Measurements from ENCODE around the gene HIRA. TPM values are rescaled to one million over a fixed set of nuclear protein-coding genes. Genes with fewer than 3 reads are reported as not detected.

The HIRA gene
- total and polyA plus RNA-seq, 2 experiments from 2014 or later, result 2.7 to 18.6 TPM

DNA sequence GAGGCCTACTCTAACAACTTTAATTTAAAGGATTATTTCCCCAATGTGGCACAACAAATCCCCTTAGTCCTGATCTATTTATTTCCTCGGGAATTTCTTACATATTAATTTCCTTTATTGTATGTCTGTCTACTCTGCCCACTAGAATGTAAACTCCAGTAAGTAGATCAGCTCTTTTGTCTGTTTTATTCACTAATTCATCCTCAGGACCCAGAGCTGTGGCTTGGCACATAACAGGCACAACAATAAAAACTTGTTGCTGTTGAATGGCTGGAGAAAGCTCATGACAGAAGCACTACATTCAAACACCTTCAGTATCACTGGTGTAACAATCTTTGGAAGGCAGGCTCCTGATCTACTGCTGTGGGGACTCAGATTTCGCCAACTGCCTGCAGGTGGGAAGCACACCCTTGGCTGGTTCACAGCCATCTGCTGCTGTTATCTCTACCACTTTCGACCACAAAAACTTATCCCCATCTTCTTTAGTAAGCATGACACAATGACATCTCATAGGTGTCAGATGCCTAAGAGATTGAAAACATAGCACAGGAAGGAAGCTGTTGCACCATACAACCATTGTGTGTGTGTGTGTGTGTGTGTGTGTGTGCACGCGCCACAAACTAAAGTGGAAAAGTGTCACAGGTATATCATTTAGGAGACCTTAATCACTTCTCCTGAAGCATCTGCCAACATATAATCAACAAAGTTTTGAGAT lies 11.9 kb downstream of the HIRA start:
- Histone ChIP-seq H3K27ac (no peak overlapping the region), H3K9ac (no peak overlapping the region), H3K4me1 (ENCODE audit: insufficient read depth) (peaks cover 3% of the 10 kb centered on the region; the same call in 1 of the 2 replicates), H3K4me2 (ENCODE audit: unreplicated experiment) (no peak overlapping the region), H3K79me2 (ENCODE audit: insufficient read depth) (peaks cover 100% of the 10 kb centered on the region), H3K27me3 (replicated peaks; ENCODE audit: insufficient read depth) (no peaks in the 10 kb centered on the region), H3K9me3 (ENCODE audit: low read depth) (no peaks in the 10 kb centered on the region), H3K4me3 (no peak overlapping the region), H2AFZ (no peak overlapping the region), H3F3A (ENCODE audit: insufficient read depth) (no peaks in the 10 kb centered on the region), H4K20me1 (ENCODE audit: insufficient read depth) (peaks cover 12% of the 10 kb centered on the region), H3K36me3 (ENCODE audit: low read depth) (0 out of 2 replicates have a peak, but pooled peaks cover 5% of the 10 kb centered on the region), H3K9me2 (ENCODE audit: insufficient read depth) (no peaks in the 10 kb centered on the region)
- in situ Hi-C loops (cut with MboI), result loop anchor here (10.0 kb wide), 1 partner anchor 65 kb away; no protein-coding TSS in a partner anchor
- no peak for DNase-seq
- 95 to 99% methylated on average over 5 of the region's 5 CpGs for WGBS, 2 experiments (ENCODE audit: low coverage in 1 of 2, low lambda C conversion rate in 2 of 2, missing lambda C conversion rate in 2 of 2)
- no peak for TF ChIP-seq EZH2 (IDR thresholded peaks at IDR 0.05; ENCODE audit: insufficient read depth, poor library complexity, severe bottlenecking)
- no peak for TF ChIP-seq EZH2phosphoT487 (IDR thresholded peaks at IDR 0.05; ENCODE audit: insufficient read depth, low read depth)

DNA sequence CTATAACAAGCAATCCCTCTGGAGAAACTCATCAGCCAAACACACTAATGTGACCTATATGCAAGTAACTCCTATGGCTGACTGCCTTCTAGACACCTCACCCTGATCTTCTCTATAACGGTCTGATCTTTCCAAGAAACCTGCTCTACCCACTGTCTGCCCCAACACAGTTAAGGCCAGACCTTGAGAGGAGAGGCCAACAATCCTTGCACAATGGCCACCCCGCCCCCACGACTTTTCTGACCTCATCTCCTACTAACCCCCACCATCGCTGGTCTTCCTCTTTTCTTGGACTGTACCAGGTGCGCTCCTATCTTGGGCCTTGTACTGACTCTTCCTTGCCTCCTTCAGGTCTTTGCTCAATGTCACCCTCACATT lies 12.5 kb downstream of the HIRA start:
- peaks cover 100% of the 10 kb centered on the region for H3K79me2 ChIP-seq (ENCODE audit: insufficient read depth)
- no peaks in the 10 kb centered on the region for H3F3A ChIP-seq (ENCODE audit: insufficient read depth)
- H3K9me2 ChIP-seq (ENCODE audit: insufficient read depth), result no peaks in the 10 kb centered on the region
- TF ChIP-seq EZH2phosphoT487 (IDR thresholded peaks at IDR 0.05; ENCODE audit: insufficient read depth, low read depth), result no peak
- no peak for TF ChIP-seq EZH2 (IDR thresholded peaks at IDR 0.05; ENCODE audit: insufficient read depth, poor library complexity, severe bottlenecking)
- no peaks in the 10 kb centered on the region for H3K27me3 ChIP-seq (replicated peaks; ENCODE audit: insufficient read depth)
- no peaks in the 10 kb centered on the region for H3K9me3 ChIP-seq (ENCODE audit: low read depth)
- no peak for DNase-seq
- in situ Hi-C loops (cut with MboI), result loop anchor here (10.0 kb wide), 1 partner anchor 64 kb away; no protein-coding TSS in a partner anchor
- H3K4me1 ChIP-seq (ENCODE audit: insufficient read depth), result peaks cover 3% of the 10 kb centered on the region; the same call in 1 of the 2 replicates
- 0 out of 2 replicates have a peak, but pooled peaks cover 5% of the 10 kb centered on the region for H3K36me3 ChIP-seq (ENCODE audit: low read depth)
- H4K20me1 ChIP-seq (ENCODE audit: insufficient read depth), result peaks cover 12% of the 10 kb centered on the region
- no peak overlapping the region for H2AFZ ChIP-seq
- no peak overlapping the region for H3K9ac ChIP-seq
- 86 to 87% methylated on average over 5 of the region's 5 CpGs for WGBS, 2 experiments (ENCODE audit: low coverage in 1 of 2, low lambda C conversion rate in 2 of 2, missing lambda C conversion rate in 2 of 2)
- H3K27ac ChIP-seq, result no peak overlapping the region
- no peak overlapping the region for H3K4me3 ChIP-seq
- no peak overlapping the region for H3K4me2 ChIP-seq (ENCODE audit: unreplicated experiment)

DNA sequence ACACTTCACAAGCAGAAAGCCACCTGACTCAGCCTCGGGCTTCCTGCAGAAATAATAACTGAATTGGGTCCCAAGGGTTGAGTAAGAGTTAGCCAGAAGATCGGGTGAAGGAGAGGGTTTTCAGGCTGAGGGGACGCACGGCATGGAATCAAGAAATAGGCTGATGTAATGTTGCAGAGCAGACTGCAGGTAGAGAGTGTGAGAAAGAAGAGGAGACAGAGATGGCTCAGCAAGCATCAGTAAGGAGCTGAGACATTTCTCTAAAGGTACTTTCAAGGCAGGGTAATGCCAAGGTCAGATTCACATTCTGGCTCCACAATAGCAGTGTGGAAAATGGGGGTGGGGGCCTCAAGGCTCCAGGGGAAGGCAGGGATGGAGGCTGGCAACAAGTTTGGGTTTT lies 18.6 kb downstream of the HIRA start:
- H3K9me2 ChIP-seq (ENCODE audit: insufficient read depth), result no peaks in the 10 kb centered on the region
- no peaks in the 10 kb centered on the region for H3K9me3 ChIP-seq (ENCODE audit: low read depth)
- no peak for TF ChIP-seq EZH2phosphoT487 (IDR thresholded peaks at IDR 0.05; ENCODE audit: insufficient read depth, low read depth)
- TF ChIP-seq EZH2 (IDR thresholded peaks at IDR 0.05; ENCODE audit: insufficient read depth, poor library complexity, severe bottlenecking), result no peak
- H3K4me1 ChIP-seq (ENCODE audit: insufficient read depth), result no peaks in the 10 kb centered on the region
- no peak overlapping the region for H3K9ac ChIP-seq
- H3K27ac ChIP-seq, result no peak overlapping the region
- peaks cover 16% of the 10 kb centered on the region; the same call in 1 of the 2 replicates for H3K36me3 ChIP-seq (ENCODE audit: low read depth)
- in situ Hi-C loops (cut with MboI), result loop anchor here (10.0 kb wide), 1 partner anchor 58 kb away; no protein-coding TSS in a partner anchor
- H3K4me2 ChIP-seq (ENCODE audit: unreplicated experiment), result no peak overlapping the region
- no peak overlapping the region for H2AFZ ChIP-seq
- H3K79me2 ChIP-seq (ENCODE audit: insufficient read depth), result peaks cover 93% of the 10 kb centered on the region
- H3K27me3 ChIP-seq (replicated peaks; ENCODE audit: insufficient read depth), result no peaks in the 10 kb centered on the region
- no peak overlapping the region for H3K4me3 ChIP-seq
- H4K20me1 ChIP-seq (ENCODE audit: insufficient read depth), result peaks cover 12% of the 10 kb centered on the region
- 86 to 93% methylated on average over 4 of the region's 4 CpGs for whole genome bisulfite sequencing, 2 experiments (ENCODE audit: low coverage in 1 of 2, low lambda C conversion rate in 2 of 2, missing lambda C conversion rate in 2 of 2)
- H3F3A ChIP-seq (ENCODE audit: insufficient read depth), result no peaks in the 10 kb centered on the region
- DNase-seq, result no peak

- H3K27me3 ChIP-seq (replicated peaks; ENCODE audit: insufficient read depth), result no peaks in the 10 kb centered on the region
- no peak overlapping the region for H2AFZ ChIP-seq
- H3K4me3 ChIP-seq, result no peak overlapping the region
- no peak overlapping the region for H3K9ac ChIP-seq
- H3K9me3 ChIP-seq (ENCODE audit: low read depth), result no peaks in the 10 kb centered on the region
- H3K79me2 ChIP-seq (ENCODE audit: insufficient read depth), result peaks cover 89% of the 10 kb centered on the region
- H3K27ac ChIP-seq, result no peak overlapping the region
- in situ Hi-C loops (cut with MboI), result loop anchor here (10.0 kb wide), 1 partner anchor 58 kb away; no protein-coding TSS in a partner anchor
- WGBS, 2 experiments (ENCODE audit: low coverage in 1 of 2, low lambda C conversion rate in 2 of 2, missing lambda C conversion rate in 2 of 2), result 85 to 86% methylated on average over 4 of the region's 4 CpGs
- TF ChIP-seq EZH2 (IDR thresholded peaks at IDR 0.05; ENCODE audit: insufficient read depth, poor library complexity, severe bottlenecking), result no peak
- no peak for TF ChIP-seq EZH2phosphoT487 (IDR thresholded peaks at IDR 0.05; ENCODE audit: insufficient read depth, low read depth)
- H3K36me3 ChIP-seq (ENCODE audit: low read depth), result peaks cover 20% of the 10 kb centered on the region
- DNase-seq, result no peak
- H3F3A ChIP-seq (ENCODE audit: insufficient read depth), result no peaks in the 10 kb centered on the region
- peaks cover 12% of the 10 kb centered on the region; the same call in 1 of the 2 replicates for H4K20me1 ChIP-seq (ENCODE audit: insufficient read depth)
- H3K4me1 ChIP-seq (ENCODE audit: insufficient read depth), result no peaks in the 10 kb centered on the region
- H3K4me2 ChIP-seq (ENCODE audit: unreplicated experiment), result no peak overlapping the region
- no peaks in the 10 kb centered on the region for H3K9me2 ChIP-seq (ENCODE audit: insufficient read depth)
Observed at GRCh38 chr22:19412478-19412877, 19.1 kb downstream of the HIRA start.
